IMR-90 (cell line): ENCODE measurements around the gene ZNF138. TPM values are rescaled to one million over a fixed set of nuclear protein-coding genes. Genes with fewer than 3 reads are reported as not detected.
"Not testable (repeated sequence)": the region's sequence is repeated elsewhere in the genome, so short reads cannot be mapped to it uniquely, and the experiment has no call there.

Experiments used
- ATAC-seq: fragments of 200-7000 bp; cut with Tn5 transposase; 2 replicates; pipeline ENCODE4 v1.9.1; 2020; ENCODE audit warnings: low read depth, mild to moderate bottlenecking, moderate library complexity
- BruUV-seq: library from RNA; stranded (reverse); fragments of 400-500 nt; replicated peaks from 2 replicates; lab custom pipeline; 2021; lab: Mats Ljungman, UMichigan
- CTCF ChIA-PET: fragments of 300-600 bp; formaldehyde crosslinking; extraction: SDS; loops from one replicate; lab custom pipeline; 2021; ENCODE audit warnings: antibody characterized with exemption; lab: Yijun Ruan, JAX
- POLR2A ChIA-PET: fragments of 300-600 bp; sonication (Branson Sonifier 250); formaldehyde crosslinking; loops from one replicate; lab custom pipeline; 2022; ENCODE audit warnings: antibody characterized with exemption; ENCODE audit not compliant: unreplicated experiment; lab: Charles Lee
- DNase-seq: peaks from one replicate; pipeline ENCODE4 v3.0.0; 2013
- H2AFZ ChIP-seq: replicated peaks from 2 replicates; pipeline ENCODE3; 2013; ENCODE audit warnings: low read length, mild to moderate bottlenecking; ENCODE audit not compliant: poor library complexity
- H2AK5ac ChIP-seq: 2 replicates; pipeline ENCODE4 v1.6.1; 2013; ENCODE audit warnings: low read depth, low read length, inconsistent platforms
- H2AK9ac ChIP-seq: replicated peaks from 2 replicates; pipeline ENCODE3; 2013; ENCODE audit warnings: mild to moderate bottlenecking, low read depth, low read length, moderate library complexity; ENCODE audit not compliant: poor library complexity
- H2BK120ac ChIP-seq: 2 replicates; pipeline ENCODE4 v1.6.1; 2013; ENCODE audit warnings: low read depth, low read length, inconsistent platforms
- H2BK15ac ChIP-seq: 3 replicates; pipeline ENCODE4 v1.6.1; 2013; ENCODE audit warnings: low read depth, low read length, inconsistent platforms
- H2BK20ac ChIP-seq: 2 replicates; pipeline ENCODE4 v1.6.1; 2013; ENCODE audit warnings: low read depth, mild to moderate bottlenecking, inconsistent platforms, low read length, moderate library complexity
- H2BK5ac ChIP-seq: 2 replicates; pipeline ENCODE4 v1.6.1; 2013; ENCODE audit warnings: mild to moderate bottlenecking, low read depth, low read length, inconsistent platforms; ENCODE audit not compliant: poor library complexity, severe bottlenecking
- H3K14ac ChIP-seq: replicated peaks from 2 replicates; pipeline ENCODE4 v1.6.1; 2013; ENCODE audit warnings: low read depth, low read length, inconsistent platforms
- H3K18ac ChIP-seq: 2 replicates; pipeline ENCODE4 v1.6.1; 2013; ENCODE audit warnings: low read depth, low read length, control low read depth
- H3K23ac ChIP-seq: 2 replicates; pipeline ENCODE4 v1.6.1; 2013; ENCODE audit warnings: low read depth, low read length, inconsistent platforms
- H3K27ac ChIP-seq: 2 replicates; pipeline ENCODE4 v1.5.1; 2013; ENCODE audit warnings: mild to moderate bottlenecking, control low read depth, low read length; ENCODE audit not compliant: insufficient read depth
- H3K27me3 ChIP-seq: 2 replicates; pipeline ENCODE4 v1.6.1; 2013; ENCODE audit warnings: low read length; ENCODE audit not compliant: control insufficient read depth, insufficient read depth
- H3K36me3 ChIP-seq: 2 replicates; pipeline ENCODE4 v1.6.1; 2013; ENCODE audit warnings: low read length, mixed read lengths; ENCODE audit not compliant: control insufficient read depth, insufficient read depth
- H3K4ac ChIP-seq: 2 replicates; pipeline ENCODE4 v1.6.1; 2013; ENCODE audit warnings: low read depth, low read length, inconsistent platforms
- H3K4me1 ChIP-seq: 2 replicates; pipeline ENCODE4 v1.6.1; 2013; ENCODE audit warnings: low read length, mixed read lengths; ENCODE audit not compliant: control insufficient read depth, insufficient read depth
- H3K4me2 ChIP-seq: 2 replicates; pipeline ENCODE4 v1.6.1; 2013; ENCODE audit warnings: low read depth, mild to moderate bottlenecking, control low read depth, low read length, moderate library complexity
- H3K4me3 ChIP-seq: 2 replicates; pipeline ENCODE4 v1.5.1; 2013; ENCODE audit warnings: low read depth, mild to moderate bottlenecking, control low read depth, low read length, moderate library complexity; ENCODE audit not compliant: insufficient read depth
- H3K56ac ChIP-seq: 2 replicates; pipeline ENCODE4 v1.6.1; 2013; ENCODE audit warnings: low read length, inconsistent platforms; ENCODE audit not compliant: insufficient read depth; ENCODE audit errors: extremely low read depth
- H3K79me1 ChIP-seq, 2 experiments: 2 replicates each; pipeline ENCODE4 v1.6.1; 2013; ENCODE audit warnings: low read length in 2 of 2, inconsistent platforms in 1 of 2, low read depth in 1 of 2
- H3K9ac ChIP-seq: 2 replicates; pipeline ENCODE4 v1.6.1; 2013; ENCODE audit warnings: low read depth, low read length, control low read depth
- H3K9me1 ChIP-seq: 2 replicates; pipeline ENCODE4 v1.6.1; 2013; ENCODE audit warnings: low read length, inconsistent platforms; ENCODE audit not compliant: insufficient read depth
- H3K9me3 ChIP-seq: 2 replicates; pipeline ENCODE4 v1.6.1; 2013; ENCODE audit warnings: low read length; ENCODE audit not compliant: control insufficient read depth, insufficient read depth
- H4K20me1 ChIP-seq: 2 replicates; pipeline ENCODE4 v1.6.1; 2013; ENCODE audit warnings: low read length, inconsistent platforms; ENCODE audit not compliant: insufficient read depth
- H4K5ac ChIP-seq: 2 replicates; pipeline ENCODE4 v1.6.1; 2013; ENCODE audit warnings: mild to moderate bottlenecking, low read depth, low read length, control low read depth
- H4K8ac ChIP-seq, 2 experiments: 2 replicates each; pipeline ENCODE4 v1.6.1; 2013; ENCODE audit warnings: low read depth in 2 of 2, low read length in 2 of 2, control low read depth in 1 of 2, inconsistent platforms in 1 of 2
- H4K91ac ChIP-seq: 2 replicates; pipeline ENCODE4 v1.6.1; 2013; ENCODE audit warnings: low read depth, low read length, inconsistent platforms; ENCODE audit not compliant: insufficient read depth
- WGBS, 2 experiments: methylation state at CpG; one replicate each; pipeline versions ENCODE4 v1.1.5 to v1.1.7; 2013; ENCODE audit warnings: missing lambda C conversion rate in 2 of 2; ENCODE audit not compliant: insufficient read length in 1 of 2; ENCODE audit errors: extremely low coverage in 2 of 2; 5-methylcytosine and 5-hydroxymethylcytosine counted together
- dilution Hi-C: fragments of 300-500 bp; cut with HindIII; formaldehyde crosslinking; loops from one replicate; pipeline ENCODE4 v1.14.3; 2018; ENCODE audit warnings: low sequenced_read_pairs; ENCODE audit not compliant: unreplicated experiment
- in situ Hi-C: fragments of 300-500 bp; cut with MboI; formaldehyde crosslinking; loops from 3 replicates; pipeline ENCODE4 v1.14.3; 2019; ENCODE audit warnings: low sequenced_read_pairs, inconsistent platforms, mixed read lengths
- intact Hi-C: fragments of 100-400 bp; cut with micrococcal nuclease; formaldehyde crosslinking; loops from 2 replicates; pipeline ENCODE4 v1.10.0; 2022
- polyA plus RNA-seq, 3 experiments: library from polyadenylated mRNA; depleted of rRNA; stranded (reverse); fragments of >200 nt; gene quantifications; 2 replicates each; pipeline ENCODE4 v1.2.3, GENCODE V29; 2012; ENCODE audit warnings: low replicate concordance in 1 of 3
- total RNA-seq: library from RNA; depleted of rRNA; stranded (reverse); fragments of >200 nt; gene quantifications from 2 replicates; pipeline ENCODE4 v1.2.3, GENCODE V29; 2012

Gene ZNF138
- total and polyA plus RNA-seq, 2 of the 4 experiments (the other 2 are of a cell fraction) = 3.2 to 3.6 TPM

DNA sequence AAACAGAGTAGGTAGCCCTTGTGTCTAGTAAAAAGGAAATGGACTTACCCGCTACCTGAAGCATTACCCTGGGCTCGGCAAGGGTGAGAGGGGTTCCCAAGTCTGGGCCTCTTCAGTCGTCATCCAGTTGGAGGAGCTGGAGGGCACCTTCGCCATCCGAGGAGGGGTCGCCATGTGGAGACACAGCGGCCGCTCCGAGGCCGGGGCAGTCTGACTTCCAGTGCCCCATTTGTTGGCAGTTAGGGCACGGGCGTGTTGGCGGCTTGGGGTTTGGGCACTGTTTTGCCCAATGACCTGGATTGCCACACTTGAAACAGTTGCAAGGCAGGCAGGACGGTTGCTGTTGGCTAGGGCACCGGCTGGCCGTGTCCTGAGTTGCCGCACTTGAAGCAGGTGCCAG, 43.8 kb downstream of the ZNF138 start:
- H4K8ac ChIP-seq, ATAC-seq, CTCF ChIA-PET, H2AK5ac ChIP-seq, H3K4ac ChIP-seq, H2BK120ac ChIP-seq, H3K27me3 ChIP-seq, H3K23ac ChIP-seq, H2BK5ac ChIP-seq, H3K4me1 ChIP-seq, H3K9ac ChIP-seq, H2AK9ac ChIP-seq, H2BK15ac ChIP-seq, DNase-seq, in situ Hi-C loops, H3K4me2 ChIP-seq, H3K14ac ChIP-seq, H3K56ac ChIP-seq, H3K9me1 ChIP-seq, H4K5ac ChIP-seq, POLR2A ChIA-PET, H3K4me3 ChIP-seq, H4K91ac ChIP-seq, H3K27ac ChIP-seq, H2BK20ac ChIP-seq, H3K36me3 ChIP-seq, H4K20me1 ChIP-seq, H2AFZ ChIP-seq, dilution Hi-C loops, H3K9me3 ChIP-seq, H3K79me1 ChIP-seq, H3K18ac ChIP-seq, BruUV-seq, intact Hi-C loops: not testable (repeated sequence)
- no CpG with 5 or more reads among the region's 17 CpGs for WGBS, 2 experiments
